IgD-negative memory B cell (primary cell): ENCODE results near the gene NACAD. TPM values are rescaled to one million over a fixed set of nuclear protein-coding genes. Genes with fewer than 3 reads are reported as not detected.

Source experiments
- H3K27ac Mint-ChIP-seq, 3 donors: one replicate each; pipeline ENCODE4 v1.8.0; 2020 to 2022; ENCODE audit warnings: mild to moderate bottlenecking in 3 of 3, mixed read lengths in 3 of 3, moderate library complexity in 1 of 3
- H3K27me3 Mint-ChIP-seq: one replicate; pipeline ENCODE4 v1.8.0; 2021; ENCODE audit warnings: mixed read lengths
- H3K36me3 Mint-ChIP-seq: one replicate; pipeline ENCODE4 v1.8.0; 2020; ENCODE audit warnings: mild to moderate bottlenecking, mixed read lengths
- H3K4me1 Mint-ChIP-seq, 3 donors: one replicate each; pipeline ENCODE4 v1.8.0; 2020 to 2022; ENCODE audit warnings: mixed read lengths in 3 of 3, mild to moderate bottlenecking in 1 of 3
- H3K4me3 Mint-ChIP-seq, 4 donors: one replicate each; pipeline ENCODE4 v1.8.0; 2020 to 2022; ENCODE audit warnings: mild to moderate bottlenecking in 4 of 4, mixed read lengths in 4 of 4, moderate library complexity in 3 of 4
- H3K9me3 Mint-ChIP-seq, 3 donors: one replicate each; pipeline ENCODE4 v1.8.0; 2020 to 2021; ENCODE audit warnings: mixed read lengths in 3 of 3, mild to moderate bottlenecking in 1 of 3
- polyA plus RNA-seq: library from polyadenylated mRNA; unstranded; fragments of 300-500 nt; fragmentation: Illumina TruSeq; gene quantifications from one replicate; pipeline ENCODE4 v1.2.3, GENCODE V29; 2021

Gene NACAD, protein sequence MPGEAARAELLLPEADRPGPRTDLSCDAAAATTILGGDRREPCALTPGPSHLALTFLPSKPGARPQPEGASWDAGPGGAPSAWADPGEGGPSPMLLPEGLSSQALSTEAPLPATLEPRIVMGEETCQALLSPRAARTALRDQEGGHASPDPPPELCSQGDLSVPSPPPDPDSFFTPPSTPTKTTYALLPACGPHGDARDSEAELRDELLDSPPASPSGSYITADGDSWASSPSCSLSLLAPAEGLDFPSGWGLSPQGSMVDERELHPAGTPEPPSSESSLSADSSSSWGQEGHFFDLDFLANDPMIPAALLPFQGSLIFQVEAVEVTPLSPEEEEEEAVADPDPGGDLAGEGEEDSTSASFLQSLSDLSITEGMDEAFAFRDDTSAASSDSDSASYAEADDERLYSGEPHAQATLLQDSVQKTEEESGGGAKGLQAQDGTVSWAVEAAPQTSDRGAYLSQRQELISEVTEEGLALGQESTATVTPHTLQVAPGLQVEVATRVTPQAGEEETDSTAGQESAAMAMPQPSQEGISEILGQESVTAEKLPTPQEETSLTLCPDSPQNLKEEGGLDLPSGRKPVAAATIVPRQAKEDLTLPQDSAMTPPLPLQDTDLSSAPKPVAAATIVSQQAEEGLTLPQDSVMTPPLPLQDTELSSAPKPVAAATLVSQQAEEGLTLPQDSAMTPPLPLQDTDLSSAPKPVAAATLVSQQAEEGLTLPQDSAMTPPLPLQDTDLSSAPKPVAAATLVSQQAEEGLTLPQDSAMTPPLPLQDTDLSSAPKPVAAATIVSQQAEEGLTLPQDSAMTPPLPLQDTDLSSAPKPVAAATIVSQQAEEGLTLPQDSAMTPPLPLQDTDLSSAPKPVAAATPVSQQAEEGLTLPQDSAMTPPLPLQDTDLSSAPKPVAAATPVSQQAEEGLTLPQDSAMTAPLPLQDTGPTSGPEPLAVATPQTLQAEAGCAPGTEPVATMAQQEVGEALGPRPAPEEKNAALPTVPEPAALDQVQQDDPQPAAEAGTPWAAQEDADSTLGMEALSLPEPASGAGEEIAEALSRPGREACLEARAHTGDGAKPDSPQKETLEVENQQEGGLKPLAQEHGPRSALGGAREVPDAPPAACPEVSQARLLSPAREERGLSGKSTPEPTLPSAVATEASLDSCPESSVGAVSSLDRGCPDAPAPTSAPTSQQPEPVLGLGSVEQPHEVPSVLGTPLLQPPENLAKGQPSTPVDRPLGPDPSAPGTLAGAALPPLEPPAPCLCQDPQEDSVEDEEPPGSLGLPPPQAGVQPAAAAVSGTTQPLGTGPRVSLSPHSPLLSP (N-terminal part only)
- polyA plus RNA-seq: not detected

DNA sequence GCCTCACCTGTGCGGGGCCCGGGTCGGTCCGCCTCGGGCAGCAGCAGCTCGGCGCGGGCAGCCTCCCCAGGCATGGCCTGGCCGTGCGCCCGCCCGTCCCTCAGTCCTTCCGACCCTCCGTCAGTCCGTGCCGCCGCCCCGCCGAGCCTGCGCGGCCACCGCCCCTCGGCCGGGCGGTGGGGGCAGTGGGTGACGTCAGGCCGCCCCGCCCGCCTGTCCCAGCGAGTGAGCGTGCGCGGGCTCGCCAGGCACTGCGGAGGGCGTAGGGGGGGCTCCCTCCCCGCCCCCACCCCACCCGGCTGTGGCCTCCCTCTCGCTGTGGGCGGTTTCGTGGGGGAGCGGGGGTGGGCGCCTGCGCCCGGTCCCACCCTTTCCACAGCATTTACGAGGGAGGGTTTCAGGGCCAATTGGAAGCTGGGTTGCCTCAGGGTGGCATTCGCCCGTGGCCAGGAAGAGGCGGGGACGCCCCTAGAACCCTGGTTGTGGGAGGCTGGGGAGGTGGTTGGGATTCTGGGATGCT, at the start of gene NACAD:
NACAD (minus strand) TSS at position 149 of the 520 bp plus-strand sequence; CDS start at position 74, 75 bp downstream.
- peaks cover 0 to 9% (median 0%) of the 10 kb centered on the region in 3 donors for H3K9me3 Mint-ChIP-seq
- H3K27ac Mint-ChIP-seq: no peak within 1 kb of the TSS
- H3K36me3 Mint-ChIP-seq: peaks cover 1% of the 10 kb centered on the region
- H3K4me1 Mint-ChIP-seq: peaks cover 3 to 9% (median 4%) of the 10 kb centered on the region in 3 donors
- peak within 1 kb of the TSS; percentile 70 to 87 (median 76) for H3K4me3 Mint-ChIP-seq
- H3K27me3 Mint-ChIP-seq: peaks cover 23% of the 10 kb centered on the region

DNA sequence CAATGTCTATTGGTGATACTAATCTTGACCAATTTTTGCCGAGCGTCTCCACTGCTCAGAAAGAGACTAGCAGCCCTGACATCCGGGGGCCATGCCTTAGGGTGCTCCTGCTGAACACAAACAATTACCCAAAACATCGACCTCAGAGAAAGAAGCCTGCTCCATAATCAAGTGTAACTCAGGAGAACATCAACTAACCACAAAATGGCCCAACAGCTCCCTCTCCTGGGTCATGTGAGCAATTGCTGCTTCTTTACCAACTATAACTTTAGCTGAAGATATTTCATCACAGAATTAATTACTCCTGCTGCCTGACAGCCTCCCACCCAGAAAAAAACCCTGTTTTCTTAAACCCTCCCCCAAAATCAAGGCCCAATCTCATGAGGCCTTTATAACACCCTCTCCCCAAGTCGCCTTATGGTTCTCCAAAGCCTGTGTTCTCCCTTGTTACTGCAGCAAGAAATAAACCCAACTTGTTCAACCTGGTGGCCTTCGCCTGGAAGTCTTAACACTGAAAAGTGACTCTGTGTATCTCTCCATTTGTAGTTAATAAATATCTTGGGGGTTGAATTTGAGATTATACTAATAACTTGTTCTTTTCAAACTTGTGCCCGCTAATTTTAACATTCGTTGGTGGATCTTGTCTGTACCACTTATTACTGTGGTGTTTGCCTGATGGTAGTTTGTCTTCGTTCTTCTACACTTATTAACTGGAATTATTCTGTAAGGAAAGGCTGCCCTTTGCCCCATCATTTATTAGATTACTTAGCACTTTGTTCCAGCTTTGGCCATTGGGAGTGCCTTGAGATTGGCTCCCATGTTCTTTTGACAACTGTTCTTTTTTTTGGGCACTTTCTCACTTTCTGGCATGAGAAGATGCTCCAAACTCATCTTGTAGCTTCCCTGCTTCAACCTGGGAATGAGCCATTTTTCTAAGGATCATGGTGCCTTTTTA, 47.6 kb upstream of the NACAD start:
- Mint-ChIP-seq H3K9me3 (peaks cover 0 to 3% (median 0%) of the 10 kb centered on the region in 3 donors), H3K4me1 (peaks cover 10 to 12% (median 11%) of the 10 kb centered on the region in 3 donors), H3K4me3 (no peak overlapping the region), H3K27ac (peak overlapping the region in 1 of 3 donors; percentile 3), H3K27me3 (no peaks in the 10 kb centered on the region), H3K36me3 (no peaks in the 10 kb centered on the region)

DNA sequence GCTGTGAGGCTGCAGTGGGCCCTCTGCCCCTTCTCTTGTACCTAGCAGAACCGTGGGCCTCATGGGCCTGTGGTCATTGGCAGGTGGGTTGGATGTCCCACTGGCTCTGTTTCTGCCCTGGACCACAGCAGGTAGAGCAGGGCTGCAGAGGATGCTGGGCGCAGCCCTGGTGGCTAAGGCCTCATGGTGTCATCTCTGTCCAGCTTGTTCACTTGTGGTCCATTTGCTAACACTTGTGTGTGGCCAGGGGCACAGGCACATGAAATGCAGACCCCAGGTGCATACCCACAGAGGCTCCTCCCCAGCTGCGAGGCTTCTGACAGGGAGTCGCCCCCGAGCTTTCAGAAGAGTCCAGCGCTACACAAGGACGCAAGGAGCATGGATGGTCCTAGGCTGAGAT, 45.1 kb upstream of the NACAD start:
- Mint-ChIP-seq H3K4me1 (peaks cover 2 to 6% (median 4%) of the 10 kb centered on the region in 3 donors), H3K27me3 (no peaks in the 10 kb centered on the region), H3K36me3 (peaks cover 2% of the 10 kb centered on the region), H3K4me3 (no peak overlapping the region), H3K27ac (no peak overlapping the region), H3K9me3 (no peaks in the 10 kb centered on the region)

DNA sequence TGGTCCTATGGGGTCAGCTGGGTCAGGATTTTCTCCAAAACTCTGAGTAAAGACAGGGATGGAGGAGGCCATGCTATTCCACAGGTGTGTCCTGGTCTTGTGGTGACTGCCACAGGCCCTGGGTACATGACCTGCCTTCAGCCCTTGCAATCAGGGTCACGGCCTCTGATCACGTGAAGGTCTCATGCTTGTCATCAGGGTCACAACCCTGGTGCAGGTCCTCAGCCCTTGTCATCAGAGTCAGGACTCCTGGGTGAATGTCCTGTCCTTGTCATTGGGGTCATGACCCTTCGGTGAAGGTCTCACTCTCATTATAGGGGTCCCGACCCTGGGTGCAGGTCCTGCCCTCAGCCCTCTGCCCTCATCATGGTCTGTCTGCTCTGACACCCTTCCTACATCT, 44.6 kb upstream of the NACAD start:
- peaks cover 2% of the 10 kb centered on the region for H3K36me3 Mint-ChIP-seq
- no peak overlapping the region for H3K4me3 Mint-ChIP-seq
- no peak overlapping the region for H3K27ac Mint-ChIP-seq
- peaks cover 1 to 6% (median 4%) of the 10 kb centered on the region in 3 donors for H3K4me1 Mint-ChIP-seq
- H3K27me3 Mint-ChIP-seq: no peaks in the 10 kb centered on the region
- H3K9me3 Mint-ChIP-seq: no peaks in the 10 kb centered on the region

DNA sequence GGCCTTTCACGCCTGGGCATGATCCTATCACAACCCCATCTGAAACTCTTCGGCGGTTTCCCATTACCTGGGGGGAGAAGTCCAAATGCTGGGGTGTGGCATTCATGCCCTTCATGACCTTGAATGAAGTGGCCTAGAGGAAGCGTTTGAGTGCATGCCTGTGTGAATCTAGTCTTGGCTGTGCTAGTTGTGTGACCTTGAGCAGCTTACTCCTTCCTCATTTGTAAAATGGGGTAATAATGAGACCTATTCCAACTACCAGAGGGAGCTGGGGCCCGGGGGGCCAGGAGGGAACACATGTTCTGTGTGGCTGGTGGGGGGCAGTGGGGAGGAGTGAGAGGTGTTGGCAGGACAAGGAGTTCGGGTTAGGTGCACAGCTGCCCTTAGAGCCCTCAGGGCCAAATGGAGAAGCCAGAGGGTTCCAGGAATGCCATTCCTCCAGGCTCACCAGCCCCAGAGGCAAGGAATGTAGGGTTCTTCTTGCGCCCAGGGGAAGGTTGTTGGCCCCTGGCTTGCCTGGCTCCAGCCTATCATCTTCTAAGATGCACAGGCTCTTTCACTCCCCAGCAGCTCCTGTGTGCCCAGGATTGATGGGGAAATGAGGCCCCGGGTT, 44.0 kb upstream of the NACAD start:
- Mint-ChIP-seq H3K27ac (peak overlapping the region in 1 of 3 donors; percentile 87), H3K27me3 (no peaks in the 10 kb centered on the region), H3K36me3 (peaks cover 2% of the 10 kb centered on the region), H3K9me3 (no peaks in the 10 kb centered on the region), H3K4me3 (no peak overlapping the region), H3K4me1 (peaks cover 0 to 6% (median 4%) of the 10 kb centered on the region in 3 donors)

DNA sequence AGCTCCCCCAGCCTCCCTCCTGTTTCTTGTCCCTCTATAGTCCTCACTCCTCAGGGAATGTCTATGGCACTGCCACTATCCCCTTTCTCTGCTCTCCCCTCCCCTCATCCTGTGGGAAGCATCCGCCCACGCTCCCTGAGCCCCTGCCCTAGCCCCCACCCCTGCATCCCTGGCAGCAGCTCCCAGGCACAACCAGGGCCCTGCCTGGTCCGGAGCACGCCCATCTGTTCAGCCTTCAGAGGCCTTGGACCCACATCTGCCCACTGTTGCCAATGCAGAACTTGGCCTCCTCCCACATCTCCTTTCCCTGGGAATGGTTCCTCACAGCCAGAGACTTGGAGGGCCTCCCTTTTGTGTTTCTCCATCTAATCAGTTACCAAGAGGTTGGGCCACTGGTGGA, 43.1 kb upstream of the NACAD start:
- Mint-ChIP-seq H3K27me3 (no peaks in the 10 kb centered on the region), H3K4me1 (peaks cover 0 to 6% (median 4%) of the 10 kb centered on the region in 3 donors), H3K4me3 (no peak overlapping the region), H3K36me3 (peaks cover 2% of the 10 kb centered on the region), H3K27ac (no peak overlapping the region), H3K9me3 (no peaks in the 10 kb centered on the region)

DNA sequence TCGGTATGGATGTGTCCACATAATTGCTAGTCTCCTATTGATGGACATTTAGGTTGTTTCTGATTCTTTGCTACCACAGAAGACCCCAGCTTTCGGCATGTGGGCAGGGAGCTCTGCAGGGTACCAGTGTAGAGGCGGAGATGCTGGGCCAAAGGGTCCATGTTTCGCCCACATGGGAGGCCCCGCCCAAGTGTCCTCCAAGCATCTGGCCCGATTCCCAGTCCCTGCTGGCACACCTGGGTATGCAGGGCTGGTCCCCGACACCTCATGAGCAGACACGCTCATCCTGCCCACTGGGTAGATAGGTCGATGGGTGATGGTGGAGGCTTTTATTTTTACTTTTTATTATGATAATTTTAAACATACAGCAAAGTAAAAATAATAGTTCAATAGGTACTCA, 42.1 kb upstream of the NACAD start:
- H3K4me3 Mint-ChIP-seq: peak overlapping the region in 1 of 4 donors; percentile 60

DNA sequence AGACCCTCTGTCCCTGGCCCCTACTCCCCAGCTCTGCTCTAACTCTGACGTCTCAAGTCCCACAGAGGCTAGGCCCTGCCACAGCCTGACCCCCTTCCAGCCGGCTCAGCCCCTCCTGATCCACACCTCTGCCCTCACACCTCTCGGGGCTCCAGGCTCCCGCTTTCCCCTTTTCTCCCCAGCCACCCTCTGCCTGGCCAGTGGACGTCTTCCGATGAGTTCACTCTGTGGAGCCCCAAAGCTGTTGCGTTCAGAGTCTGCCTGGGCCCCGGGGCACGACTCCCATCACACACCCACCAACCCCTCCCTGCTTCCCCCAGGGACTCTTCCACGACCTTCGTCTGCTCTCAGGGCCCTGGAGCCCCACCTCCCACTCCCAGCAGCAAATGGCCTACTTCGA, 41.1 kb upstream of the NACAD start:
- Mint-ChIP-seq H3K4me1 (no peaks in the 10 kb centered on the region), H3K27me3 (no peaks in the 10 kb centered on the region), H3K27ac (no peak overlapping the region), H3K36me3 (peaks cover 2% of the 10 kb centered on the region), H3K9me3 (no peaks in the 10 kb centered on the region), H3K4me3 (no peak overlapping the region)

More for the DNA sequence above, 42.1 kb upstream of the NACAD start:
- H3K27me3 Mint-ChIP-seq: no peaks in the 10 kb centered on the region
- H3K36me3 Mint-ChIP-seq: peaks cover 2% of the 10 kb centered on the region
- H3K27ac Mint-ChIP-seq: no peak overlapping the region
- peaks cover 0 to under 1% (median 0%) of the 10 kb centered on the region in 3 donors for H3K4me1 Mint-ChIP-seq
- H3K9me3 Mint-ChIP-seq: no peaks in the 10 kb centered on the region

DNA sequence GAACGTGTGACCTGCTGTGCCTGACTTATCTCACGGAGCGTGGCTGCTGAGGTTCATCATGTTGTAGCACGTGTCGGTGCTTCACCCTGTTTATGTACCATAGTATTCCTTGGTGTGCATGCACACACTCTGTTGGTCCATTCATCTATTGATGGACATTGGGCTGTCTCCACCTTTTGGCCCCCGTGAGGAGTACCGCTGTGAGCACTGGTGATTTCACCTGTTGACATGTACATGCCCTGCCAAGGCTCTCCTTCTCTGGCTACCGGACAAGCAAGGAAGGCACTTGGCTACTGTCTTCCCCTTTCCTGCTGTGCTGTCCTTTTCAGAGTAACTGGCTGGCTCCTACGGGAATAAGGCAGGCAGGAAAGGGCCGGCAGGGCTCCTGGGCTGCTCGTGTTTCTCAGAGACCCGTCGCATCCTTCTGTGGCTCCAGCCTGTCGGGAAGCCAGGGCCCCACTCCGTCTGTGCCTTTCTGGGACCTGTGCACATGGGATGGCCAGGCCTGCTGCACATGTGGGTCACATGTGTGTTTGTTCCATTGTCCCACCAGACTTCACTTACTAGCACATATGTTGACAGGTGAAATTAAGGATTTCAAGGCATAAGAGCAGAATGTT, 40.5 kb upstream of the NACAD start:
- no peaks in the 10 kb centered on the region for H3K4me1 Mint-ChIP-seq
- H3K27ac Mint-ChIP-seq: no peak overlapping the region

DNA sequence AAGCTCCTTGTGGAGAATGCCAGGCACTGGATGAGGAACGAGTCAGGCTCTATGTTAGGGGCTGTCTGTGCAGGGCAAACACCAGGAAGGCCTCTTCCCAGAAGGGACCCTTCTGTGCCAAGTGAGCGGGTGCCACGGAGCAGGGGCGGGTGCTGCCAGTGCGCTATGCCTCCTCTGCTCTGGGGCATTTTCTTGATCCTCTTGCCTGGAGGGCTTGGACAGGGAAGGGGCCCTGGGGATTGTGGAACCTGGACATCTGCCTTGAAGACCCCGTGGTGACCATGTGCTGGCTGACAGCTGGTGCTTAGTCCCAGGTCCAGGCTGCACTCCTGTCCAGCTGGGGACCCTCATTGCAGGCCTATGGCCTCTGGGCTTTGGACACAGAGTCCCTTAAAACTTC, 38.2 kb upstream of the NACAD start:
- no peaks in the 10 kb centered on the region for H3K27me3 Mint-ChIP-seq
- H3K27ac Mint-ChIP-seq: no peak overlapping the region
- H3K4me3 Mint-ChIP-seq: no peak overlapping the region
- H3K4me1 Mint-ChIP-seq: peaks cover 0 to 13% (median 8%) of the 10 kb centered on the region in 3 donors
- H3K9me3 Mint-ChIP-seq: no peaks in the 10 kb centered on the region
- peaks cover 2% of the 10 kb centered on the region for H3K36me3 Mint-ChIP-seq

More for the DNA sequence above, 40.5 kb upstream of the NACAD start:
- Mint-ChIP-seq H3K4me3 (no peak overlapping the region), H3K9me3 (no peaks in the 10 kb centered on the region), H3K36me3 (peaks cover 2% of the 10 kb centered on the region), H3K27me3 (no peaks in the 10 kb centered on the region)

DNA sequence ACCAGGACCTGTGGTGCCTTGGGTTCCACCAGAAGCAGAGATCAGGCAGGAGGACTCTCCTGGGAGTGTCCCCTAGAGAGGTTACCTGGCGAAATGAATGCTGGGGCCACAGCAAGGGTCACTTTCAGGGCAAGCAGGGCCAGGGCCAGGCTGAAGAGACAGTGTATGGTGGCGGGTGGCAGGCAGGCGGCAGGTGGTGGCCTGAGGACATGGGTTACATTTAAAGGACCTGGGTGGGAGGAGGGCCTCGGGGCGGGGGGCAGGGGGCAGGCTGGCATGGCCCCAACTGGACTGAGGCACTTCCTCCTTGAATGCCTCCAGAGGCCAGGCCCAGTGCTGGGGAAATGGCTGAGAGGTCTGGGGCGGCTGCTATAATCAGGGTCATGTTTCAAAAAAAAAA, 37.4 kb upstream of the NACAD start:
- peaks cover 0 to 13% (median 8%) of the 10 kb centered on the region in 3 donors for H3K4me1 Mint-ChIP-seq
- no peaks in the 10 kb centered on the region for H3K27me3 Mint-ChIP-seq
- H3K27ac Mint-ChIP-seq: no peak overlapping the region
- H3K9me3 Mint-ChIP-seq: no peaks in the 10 kb centered on the region
- peaks cover 2% of the 10 kb centered on the region for H3K36me3 Mint-ChIP-seq
- H3K4me3 Mint-ChIP-seq: no peak overlapping the region

DNA sequence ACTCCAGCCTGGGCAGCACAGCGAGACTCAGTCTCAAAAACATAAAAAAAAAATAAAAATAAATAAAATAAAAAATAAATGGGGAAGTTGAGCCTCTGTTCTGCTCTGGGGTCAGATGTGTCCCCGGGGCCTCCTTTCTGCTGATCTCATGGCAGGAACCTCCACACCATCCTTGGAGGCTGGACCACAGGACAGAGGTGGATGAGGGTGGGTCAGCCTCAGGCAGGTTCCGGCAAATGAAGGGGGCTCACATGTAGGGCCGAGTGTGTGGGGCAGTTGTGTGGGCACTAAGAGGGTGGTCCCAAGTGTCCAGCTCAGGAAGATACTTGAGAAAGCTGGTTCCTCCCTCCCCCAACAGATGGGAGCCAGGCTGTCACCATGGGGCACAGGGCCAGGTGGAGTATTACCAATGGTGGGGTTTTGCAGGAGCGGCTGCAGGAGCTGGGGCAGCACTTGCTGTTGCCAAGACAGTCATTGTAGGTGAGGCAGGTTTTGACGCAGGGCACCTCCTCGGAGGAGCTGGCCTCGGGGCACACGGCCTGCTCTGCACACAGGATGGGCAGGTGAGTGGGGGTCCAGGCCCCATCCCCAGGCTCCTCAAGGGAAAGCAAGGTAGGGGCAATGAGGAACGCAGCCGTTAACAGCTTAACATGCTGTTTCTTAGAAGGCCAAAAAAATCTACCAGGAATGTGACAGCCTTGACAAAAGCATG, 36.6 kb upstream of the NACAD start:
- Mint-ChIP-seq H3K27me3 (no peaks in the 10 kb centered on the region), H3K36me3 (peaks cover 2% of the 10 kb centered on the region), H3K27ac (no peak overlapping the region), H3K9me3 (no peaks in the 10 kb centered on the region), H3K4me3 (no peak overlapping the region), H3K4me1 (peaks cover 0 to 13% (median 8%) of the 10 kb centered on the region in 3 donors)
